CD14-positive monocyte (primary cell): Measurements from ENCODE around the gene PTCHD1. TPM values are rescaled to one million over a fixed set of nuclear protein-coding genes. Genes with fewer than 3 reads are reported as not detected.

Experiments used
- DNase-seq, 3 donors: peaks; one replicate each; pipeline ENCODE4 v3.0.0-alpha.2; 2011 to 2022
- H2AFZ ChIP-seq: 2 replicates; pipeline ENCODE4 v1.6.0; 2012; ENCODE audit warnings: mild to moderate bottlenecking, low read depth, low read length, inconsistent platforms; ENCODE audit not compliant: insufficient read depth, poor library complexity, severe bottlenecking
- H3K27ac ChIP-seq, 2 donors: 1 replicate in 1 of 2; 2 replicates in 1 of 2; pipeline ENCODE4 v1.5.1; 2012 to 2013; ENCODE audit warnings: low read length in 2 of 2, control low read depth in 1 of 2, inconsistent platforms in 1 of 2, low read depth in 1 of 2, mild to moderate bottlenecking in 1 of 2
- H3K27me3 ChIP-seq, 2 donors: one replicate each; pipeline versions ENCODE4 v1.6.0 to v1.6.1; 2011 to 2013; ENCODE audit warnings: low read length in 2 of 2; ENCODE audit not compliant: control insufficient read depth in 2 of 2, insufficient read depth in 2 of 2
- H3K36me3 ChIP-seq, 2 donors: replicated peaks in 1 of 2; 1 replicate in 1 of 2; 2 replicates in 1 of 2; pipeline versions ENCODE4 v1.5.1 to v1.6.1; 2012 to 2013; ENCODE audit warnings: low read length in 2 of 2, control low read depth in 1 of 2, inconsistent platforms in 1 of 2, mild to moderate bottlenecking in 1 of 2; ENCODE audit not compliant: insufficient read depth in 2 of 2, control insufficient read depth in 1 of 2
- H3K4me1 ChIP-seq, 2 donors: 1 replicate in 1 of 2; 2 replicates in 1 of 2; pipeline versions ENCODE4 v1.5.1 to v1.6.1; 2012 to 2013; ENCODE audit warnings: low read length in 2 of 2, control low read depth in 1 of 2, inconsistent platforms in 1 of 2, mild to moderate bottlenecking in 1 of 2, moderate library complexity in 1 of 2; ENCODE audit not compliant: insufficient read depth in 2 of 2, control insufficient read depth in 1 of 2
- H3K4me2 ChIP-seq: replicated peaks from 2 replicates; pipeline ENCODE3; 2012; ENCODE audit warnings: low read length, moderate library complexity, mild to moderate bottlenecking; ENCODE audit not compliant: poor library complexity, severe bottlenecking; ENCODE audit errors: extremely low read depth
- H3K4me3 ChIP-seq, 3 experiments: fragments of 200-600 bp in 1 of 3; sonication (generic) in 1 of 3; replicated peaks in 1 of 3; 1 replicate in 2 of 3; 2 replicates in 1 of 3; pipeline ENCODE4 v1.5.1; 2011 to 2013; ENCODE audit warnings: low read length in 3 of 3, mild to moderate bottlenecking in 3 of 3, control low read depth in 2 of 3, low read depth in 2 of 3, inconsistent platforms in 1 of 3, moderate library complexity in 1 of 3
- H3K79me2 ChIP-seq: 2 replicates; pipeline ENCODE4 v1.6.0; 2012; ENCODE audit warnings: mild to moderate bottlenecking, control low read depth, inconsistent platforms, low read length, moderate library complexity; ENCODE audit not compliant: insufficient read depth
- H3K9ac ChIP-seq: 2 replicates; pipeline ENCODE4 v1.6.0; 2017; ENCODE audit warnings: low read length, mild to moderate bottlenecking; ENCODE audit not compliant: insufficient read depth, poor library complexity, severe bottlenecking
- H3K9me3 ChIP-seq, 2 donors: replicated peaks in 1 of 2; 1 replicate in 1 of 2; 2 replicates in 1 of 2; pipeline versions ENCODE4 v1.5.1 to v1.6.1; 2012 to 2013; ENCODE audit warnings: low read length in 2 of 2, control low read depth in 1 of 2; ENCODE audit not compliant: control insufficient read depth in 1 of 2, insufficient read depth in 1 of 2
- H4K20me1 ChIP-seq: 2 replicates; pipeline ENCODE4 v1.6.0; 2012; ENCODE audit warnings: mild to moderate bottlenecking, low read length, control low read depth, moderate library complexity; ENCODE audit not compliant: insufficient read depth
- H3K27ac Mint-ChIP-seq, 7 donors: one replicate each; pipeline ENCODE4 v1.8.0; 2020; ENCODE audit warnings: mild to moderate bottlenecking in 7 of 7, mixed read lengths in 7 of 7, moderate library complexity in 6 of 7, inconsistent platforms in 2 of 7
- H3K27me3 Mint-ChIP-seq, 3 donors: one replicate each; pipeline ENCODE4 v1.8.0; 2021 to 2022; ENCODE audit warnings: low read depth in 3 of 3, mild to moderate bottlenecking in 3 of 3, mixed read lengths in 3 of 3, moderate library complexity in 3 of 3, inconsistent platforms in 1 of 3
- H3K36me3 Mint-ChIP-seq, 2 donors: one replicate each; pipeline ENCODE4 v1.8.0; 2020; ENCODE audit warnings: mixed read lengths in 2 of 2, inconsistent platforms in 1 of 2, mild to moderate bottlenecking in 1 of 2
- H3K4me1 Mint-ChIP-seq: one replicate; pipeline ENCODE4 v1.8.0; 2020; ENCODE audit warnings: mild to moderate bottlenecking, mixed read lengths
- H3K4me3 Mint-ChIP-seq, 2 donors: one replicate each; pipeline ENCODE4 v1.8.0; 2020; ENCODE audit warnings: mild to moderate bottlenecking in 2 of 2, mixed read lengths in 2 of 2, moderate library complexity in 1 of 2
- H3K9me3 Mint-ChIP-seq, 7 donors: one replicate each; pipeline ENCODE4 v1.8.0; 2020 to 2022; ENCODE audit warnings: mixed read lengths in 7 of 7, mild to moderate bottlenecking in 6 of 7, moderate library complexity in 6 of 7, inconsistent platforms in 2 of 7
- WGBS: methylation state at CpG from one replicate; pipeline ENCODE4 v1.1.5; 2013; ENCODE audit warnings: missing lambda C conversion rate; ENCODE audit not compliant: insufficient coverage; 5-methylcytosine and 5-hydroxymethylcytosine counted together
- intact Hi-C, 2 donors: fragments of 100-400 bp; cut with micrococcal nuclease; formaldehyde crosslinking; loops; one replicate each; pipeline versions ENCODE4 v1.15.0 to v1.15.1; 2023
- polyA plus RNA-seq, 3 donors: library from polyadenylated mRNA; depleted of rRNA in 1 of 3; unstranded in 2 of 3; stranded (reverse) in 1 of 3; fragments of 300-500 nt in 2 of 3; fragments of >200 nt in 1 of 3; fragmentation: Illumina TruSeq in 2 of 3; gene quantifications; 1 replicate in 2 of 3; 2 replicates in 1 of 3; pipeline ENCODE4 v1.2.3, GENCODE V29; 2012 to 2021
- TF ChIP-seq, protein P1 (sequence below): fragments of 200-600 bp; IDR thresholded peaks from one replicate; pipeline ENCODE4 v1.8.0; 2022; ENCODE audit warnings: antibody characterized with exemption, mild to moderate bottlenecking

Gene PTCHD1
- polyA plus RNA-seq, 3 donors, result not detected

DNA sequence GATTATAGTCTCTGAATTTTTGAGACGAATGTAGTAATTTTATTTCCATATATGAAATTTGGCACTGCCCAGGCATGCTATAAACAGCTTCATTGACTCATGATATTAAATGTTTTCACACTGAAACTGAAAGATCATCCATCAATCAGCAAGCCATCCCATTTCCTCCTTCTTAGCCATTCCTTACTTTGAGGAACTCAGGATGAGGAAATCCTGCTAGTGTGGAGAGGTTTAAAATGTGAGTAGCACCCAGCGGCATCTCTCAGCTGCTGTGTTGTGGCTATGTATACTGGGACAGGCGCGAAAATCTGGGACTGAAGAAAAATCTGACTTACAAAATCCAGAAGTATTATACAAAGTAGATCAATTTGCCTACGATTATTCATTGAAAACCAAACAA, 52.1 kb downstream of the PTCHD1 start:
- Histone ChIP-seq H3K36me3 (no peaks in the 10 kb centered on the region), H2AFZ (no peak overlapping the region), H3K4me3 (no peak overlapping the region), H3K9ac (no peak overlapping the region), H3K9me3 (no peaks in the 10 kb centered on the region), H3K79me2 (no peaks in the 10 kb centered on the region), H3K27me3 (no peaks in the 10 kb centered on the region), H3K4me1 (no peaks in the 10 kb centered on the region), H3K4me2 (no peak overlapping the region), H4K20me1 (no peaks in the 10 kb centered on the region), H3K27ac (no peak overlapping the region)
- intact Hi-C loops, result no loop called here
- peaks cover 2% of the 10 kb centered on the region for H3K4me1 Mint-ChIP-seq
- no peak overlapping the region for H3K27ac Mint-ChIP-seq
- H3K9me3 Mint-ChIP-seq, result no peaks in the 10 kb centered on the region
- H3K27me3 Mint-ChIP-seq, result peaks cover 0 to 4% (median 0%) of the 10 kb centered on the region in 3 donors
- H3K36me3 Mint-ChIP-seq, result no peaks in the 10 kb centered on the region
- WGBS, result no CpG with 5 or more reads among the region's 5 CpGs
- H3K4me3 Mint-ChIP-seq, result no peak overlapping the region
- DNase-seq, result no peak
- TF ChIP-seq, protein P1, sequence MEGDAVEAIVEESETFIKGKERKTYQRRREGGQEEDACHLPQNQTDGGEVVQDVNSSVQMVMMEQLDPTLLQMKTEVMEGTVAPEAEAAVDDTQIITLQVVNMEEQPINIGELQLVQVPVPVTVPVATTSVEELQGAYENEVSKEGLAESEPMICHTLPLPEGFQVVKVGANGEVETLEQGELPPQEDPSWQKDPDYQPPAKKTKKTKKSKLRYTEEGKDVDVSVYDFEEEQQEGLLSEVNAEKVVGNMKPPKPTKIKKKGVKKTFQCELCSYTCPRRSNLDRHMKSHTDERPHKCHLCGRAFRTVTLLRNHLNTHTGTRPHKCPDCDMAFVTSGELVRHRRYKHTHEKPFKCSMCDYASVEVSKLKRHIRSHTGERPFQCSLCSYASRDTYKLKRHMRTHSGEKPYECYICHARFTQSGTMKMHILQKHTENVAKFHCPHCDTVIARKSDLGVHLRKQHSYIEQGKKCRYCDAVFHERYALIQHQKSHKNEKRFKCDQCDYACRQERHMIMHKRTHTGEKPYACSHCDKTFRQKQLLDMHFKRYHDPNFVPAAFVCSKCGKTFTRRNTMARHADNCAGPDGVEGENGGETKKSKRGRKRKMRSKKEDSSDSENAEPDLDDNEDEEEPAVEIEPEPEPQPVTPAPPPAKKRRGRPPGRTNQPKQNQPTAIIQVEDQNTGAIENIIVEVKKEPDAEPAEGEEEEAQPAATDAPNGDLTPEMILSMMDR, result no peak

DNA sequence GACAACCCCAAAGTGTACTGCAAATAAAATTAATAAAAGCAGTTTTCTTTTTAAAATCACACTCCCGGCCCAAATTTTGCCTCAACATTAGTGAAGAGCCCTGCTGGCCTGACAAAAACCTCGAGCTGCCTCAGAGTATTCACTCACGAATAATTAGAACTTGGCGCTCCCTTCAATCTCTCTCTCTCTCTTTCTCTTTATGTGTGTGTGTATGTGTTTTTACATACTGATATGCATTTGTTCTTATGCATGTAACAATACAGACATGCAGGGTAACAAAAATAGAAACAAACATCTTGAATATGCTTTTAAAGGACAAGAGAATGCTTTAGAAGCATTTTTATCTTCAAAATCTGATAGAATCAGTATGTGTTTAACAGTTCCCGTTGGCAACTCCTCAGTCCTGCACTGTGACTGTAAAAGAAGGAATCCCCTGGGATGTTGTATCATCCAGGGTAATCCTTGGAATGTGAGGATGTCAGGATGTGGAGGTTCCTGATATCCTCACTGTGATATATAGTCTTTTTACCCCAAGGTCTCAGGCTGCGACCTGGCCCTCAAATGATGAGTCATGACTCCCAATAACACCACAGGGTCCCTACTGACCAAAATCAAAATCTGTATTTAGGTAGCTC, 53.0 kb downstream of the PTCHD1 start:
- Histone ChIP-seq H3K36me3 (no peaks in the 10 kb centered on the region), H2AFZ (no peak overlapping the region), H3K9ac (no peak overlapping the region), H3K4me1 (no peaks in the 10 kb centered on the region), H3K4me2 (no peak overlapping the region), H4K20me1 (no peaks in the 10 kb centered on the region), H3K4me3 (no peak overlapping the region), H3K27ac (no peak overlapping the region), H3K79me2 (no peaks in the 10 kb centered on the region), H3K27me3 (no peaks in the 10 kb centered on the region), H3K9me3 (no peaks in the 10 kb centered on the region)
- Mint-ChIP-seq H3K27ac (no peak overlapping the region), H3K27me3 (no peaks in the 10 kb centered on the region), H3K9me3 (peaks cover 0 to 2% (median 0%) of the 10 kb centered on the region in 7 donors), H3K4me1 (no peaks in the 10 kb centered on the region), H3K4me3 (no peak overlapping the region), H3K36me3 (no peaks in the 10 kb centered on the region)
- TF ChIP-seq, protein P1, result no peak
- no CpG with 5 or more reads among the region's 6 CpGs for WGBS
- DNase-seq, result no peak
- intact Hi-C loops, result no loop called here
